Endometrium (tissue), 2 donors: Measurements from ENCODE around the gene OTUD4.
"Not testable (repeated sequence)": the region's sequence is repeated elsewhere in the genome, so short reads cannot be mapped to it uniquely, and the experiment has no call there.

Experiments used
- FAIRE-seq: peaks from 2 replicates; lab custom pipeline; 2012; peaks lifted over from hg19 to GRCh38; lab: Jason Lieb, UNC
- donor health status: control.
- donor health status: control.

Gene OTUD4, protein sequence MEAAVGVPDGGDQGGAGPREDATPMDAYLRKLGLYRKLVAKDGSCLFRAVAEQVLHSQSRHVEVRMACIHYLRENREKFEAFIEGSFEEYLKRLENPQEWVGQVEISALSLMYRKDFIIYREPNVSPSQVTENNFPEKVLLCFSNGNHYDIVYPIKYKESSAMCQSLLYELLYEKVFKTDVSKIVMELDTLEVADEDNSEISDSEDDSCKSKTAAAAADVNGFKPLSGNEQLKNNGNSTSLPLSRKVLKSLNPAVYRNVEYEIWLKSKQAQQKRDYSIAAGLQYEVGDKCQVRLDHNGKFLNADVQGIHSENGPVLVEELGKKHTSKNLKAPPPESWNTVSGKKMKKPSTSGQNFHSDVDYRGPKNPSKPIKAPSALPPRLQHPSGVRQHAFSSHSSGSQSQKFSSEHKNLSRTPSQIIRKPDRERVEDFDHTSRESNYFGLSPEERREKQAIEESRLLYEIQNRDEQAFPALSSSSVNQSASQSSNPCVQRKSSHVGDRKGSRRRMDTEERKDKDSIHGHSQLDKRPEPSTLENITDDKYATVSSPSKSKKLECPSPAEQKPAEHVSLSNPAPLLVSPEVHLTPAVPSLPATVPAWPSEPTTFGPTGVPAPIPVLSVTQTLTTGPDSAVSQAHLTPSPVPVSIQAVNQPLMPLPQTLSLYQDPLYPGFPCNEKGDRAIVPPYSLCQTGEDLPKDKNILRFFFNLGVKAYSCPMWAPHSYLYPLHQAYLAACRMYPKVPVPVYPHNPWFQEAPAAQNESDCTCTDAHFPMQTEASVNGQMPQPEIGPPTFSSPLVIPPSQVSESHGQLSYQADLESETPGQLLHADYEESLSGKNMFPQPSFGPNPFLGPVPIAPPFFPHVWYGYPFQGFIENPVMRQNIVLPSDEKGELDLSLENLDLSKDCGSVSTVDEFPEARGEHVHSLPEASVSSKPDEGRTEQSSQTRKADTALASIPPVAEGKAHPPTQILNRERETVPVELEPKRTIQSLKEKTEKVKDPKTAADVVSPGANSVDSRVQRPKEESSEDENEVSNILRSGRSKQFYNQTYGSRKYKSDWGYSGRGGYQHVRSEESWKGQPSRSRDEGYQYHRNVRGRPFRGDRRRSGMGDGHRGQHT

DNA sequence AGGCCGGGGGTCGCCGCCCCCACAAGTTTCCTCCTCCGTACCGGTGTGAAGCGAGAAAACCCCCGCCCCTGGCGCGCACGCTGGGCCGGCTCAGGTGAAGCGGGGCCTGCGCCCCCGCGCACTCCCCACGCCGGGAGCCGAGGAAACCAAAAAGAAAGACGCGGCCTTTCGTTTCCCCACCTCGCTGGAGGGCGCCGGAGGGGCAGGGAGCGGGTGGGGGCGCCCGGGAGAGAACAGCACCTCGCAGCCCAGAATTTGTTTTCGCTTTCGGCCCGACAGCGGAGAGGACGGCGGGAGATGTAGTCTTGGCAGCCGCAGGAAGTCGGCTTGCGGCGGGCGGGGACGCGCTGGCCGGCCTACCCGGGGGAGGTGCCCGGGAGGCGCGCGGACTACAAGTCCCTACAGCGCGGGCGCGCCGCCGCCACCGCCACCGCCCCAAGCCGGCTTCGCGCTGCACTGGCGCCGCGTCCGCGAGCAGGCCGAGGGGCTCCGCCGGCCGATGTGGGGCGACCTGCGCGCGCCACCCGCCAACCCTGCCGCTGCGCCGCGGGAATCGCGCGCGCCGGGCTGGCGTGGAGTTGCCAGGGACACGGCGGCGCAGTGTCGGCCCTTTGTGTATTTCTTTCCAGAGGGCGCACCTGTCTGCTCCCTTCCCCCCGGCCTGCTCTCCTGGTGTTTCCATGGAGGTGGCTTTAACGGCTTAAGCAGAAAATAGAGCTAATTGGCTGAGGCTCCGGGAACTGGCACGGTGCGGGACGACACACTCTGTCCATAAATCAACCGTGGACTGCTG is at the start of gene OTUD4:
Gene OTUD4, minus strand, starts transcription at position 292 of the 793 bp plus-strand sequence. CDS start 616 bp downstream, outside the sequence.
- no peak for FAIRE-seq

DNA sequence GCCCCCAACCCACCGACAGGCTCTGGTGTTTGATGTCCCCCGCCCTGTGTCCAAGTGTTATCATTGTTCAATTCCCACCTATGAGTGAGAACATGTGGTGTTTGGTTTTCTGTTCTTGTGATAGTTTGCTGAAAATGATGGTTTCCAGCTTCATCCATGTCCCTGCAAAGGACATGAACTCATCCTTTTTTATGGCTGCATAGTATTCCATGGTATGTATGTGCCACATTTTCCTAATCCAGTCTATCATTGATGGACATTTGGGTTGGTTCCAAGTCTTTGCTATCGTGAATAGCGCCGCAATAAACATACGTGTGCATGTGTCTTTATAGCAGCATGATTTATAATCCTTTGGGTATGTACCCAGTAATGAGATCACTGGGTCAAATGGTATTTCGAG is 42.8 kb upstream of the OTUD4 start:
- not testable (repeated sequence) for FAIRE-seq

DNA sequence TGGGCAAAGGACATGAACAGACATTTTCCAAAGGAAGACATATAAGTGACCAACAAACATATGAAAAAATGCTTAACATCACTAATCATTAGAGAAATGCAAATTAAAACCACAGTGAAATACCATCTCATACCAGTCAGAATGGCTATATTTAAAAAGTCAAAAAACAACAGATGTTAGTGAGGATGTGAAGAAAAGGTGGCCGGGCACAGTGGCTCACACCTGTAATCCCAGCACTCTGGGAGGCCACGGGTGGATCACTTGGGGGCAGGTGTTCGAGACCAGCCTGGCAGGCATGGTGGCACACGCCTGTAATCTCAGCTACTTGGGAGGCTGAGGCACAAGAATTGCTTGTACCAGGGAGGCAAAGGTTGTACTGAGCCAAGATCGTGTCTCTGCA is 41.1 kb upstream of the OTUD4 start:
- not testable (repeated sequence) for FAIRE-seq

DNA sequence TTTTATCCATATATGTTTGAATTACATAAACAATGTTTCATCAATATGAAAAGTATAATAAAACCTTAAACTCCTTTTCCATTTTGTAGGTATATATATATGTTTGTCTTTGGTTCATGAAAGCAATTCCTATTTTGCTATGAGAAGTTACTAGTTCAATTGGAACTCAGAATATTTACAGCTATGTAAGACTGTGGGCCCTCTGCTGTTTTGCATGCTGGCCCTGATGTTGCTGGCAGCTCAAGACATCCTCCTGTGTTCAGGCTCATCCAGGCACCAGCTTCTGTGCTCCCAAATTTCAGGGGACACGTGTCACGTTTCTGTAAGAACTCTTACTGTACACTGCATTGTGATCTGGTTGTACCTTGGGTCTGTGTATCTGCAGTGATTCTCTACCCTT is 38.7 kb upstream of the OTUD4 start:
- FAIRE-seq, result no peak

DNA sequence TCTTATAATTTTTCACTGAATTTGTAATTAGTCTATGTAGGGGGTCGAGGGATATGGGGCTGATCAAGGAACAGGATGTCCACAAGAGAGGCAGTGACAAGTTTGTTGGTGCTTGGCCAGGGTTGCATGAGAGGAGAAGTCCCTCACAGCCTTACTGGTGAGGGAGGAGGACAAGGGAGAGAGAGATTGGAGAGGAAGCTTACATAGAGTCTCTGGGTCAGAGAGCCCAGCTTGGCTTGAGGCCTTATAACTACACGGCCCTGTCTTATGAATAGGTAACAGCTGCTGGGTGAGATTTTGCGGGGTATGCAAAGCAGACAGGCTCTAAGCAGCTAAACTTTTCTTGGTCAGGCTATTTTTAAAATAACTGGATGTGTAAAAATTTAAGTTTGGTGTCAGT is 37.9 kb upstream of the OTUD4 start:
- FAIRE-seq, result no peak

DNA sequence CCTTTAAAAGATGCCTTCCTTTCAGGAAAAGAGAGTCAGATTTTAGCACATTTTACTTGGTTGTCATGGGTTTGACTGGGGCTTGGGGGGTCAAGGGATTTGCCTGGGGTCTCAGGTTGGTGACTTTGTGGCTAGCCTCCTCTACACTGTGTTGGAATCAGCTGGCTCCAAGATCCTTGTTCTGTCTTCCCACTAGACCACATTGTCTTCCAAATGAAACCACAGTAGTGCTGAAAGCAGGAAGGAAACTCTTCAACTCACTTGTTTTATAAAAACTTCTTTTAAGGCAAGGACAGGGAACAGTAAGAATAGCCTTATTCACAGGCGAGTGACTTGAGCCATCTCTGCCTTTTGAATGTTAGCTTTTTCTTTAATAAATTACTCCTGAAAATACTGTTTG is 37.0 kb upstream of the OTUD4 start:
- FAIRE-seq, result no peak

DNA sequence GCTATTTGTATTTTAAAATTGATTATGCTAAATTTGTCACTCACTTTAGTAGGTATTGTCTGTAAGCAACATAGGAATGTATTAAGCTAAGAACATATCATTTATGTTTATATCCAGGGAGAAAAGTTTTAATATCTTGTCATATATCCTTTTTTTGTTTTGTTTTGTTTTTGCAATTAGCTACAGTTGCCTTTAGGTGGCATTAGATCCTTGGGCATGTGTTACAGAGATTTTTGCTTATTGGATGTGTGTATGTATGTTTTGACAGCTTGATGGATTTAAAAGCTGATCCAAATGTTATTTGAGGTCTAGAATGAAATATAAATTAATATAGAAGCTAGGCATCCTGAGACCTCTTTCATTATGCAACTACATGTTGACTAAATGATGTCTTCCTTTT is 36.1 kb upstream of the OTUD4 start:
- peak; percentile 88 for FAIRE-seq

DNA sequence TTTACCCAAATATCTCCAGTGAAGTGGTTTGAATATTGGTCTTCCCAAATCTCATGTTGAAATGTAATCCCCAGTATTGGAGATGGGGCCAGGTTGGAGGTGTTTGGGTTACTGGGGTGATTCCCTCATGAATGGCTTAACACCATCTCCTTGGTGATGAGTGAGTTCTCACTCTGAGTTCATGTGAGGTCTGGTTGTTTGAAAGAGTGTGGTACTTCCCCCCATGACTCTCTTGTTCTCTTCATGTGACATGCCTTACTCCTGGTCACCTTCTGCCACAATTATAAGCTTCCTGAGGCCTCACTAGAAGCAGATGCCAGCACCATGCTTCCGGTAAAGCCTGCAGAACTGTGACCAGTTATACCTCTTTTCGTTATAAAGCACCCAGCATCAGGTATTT is 32.9 kb upstream of the OTUD4 start:
- FAIRE-seq, result no peak

DNA sequence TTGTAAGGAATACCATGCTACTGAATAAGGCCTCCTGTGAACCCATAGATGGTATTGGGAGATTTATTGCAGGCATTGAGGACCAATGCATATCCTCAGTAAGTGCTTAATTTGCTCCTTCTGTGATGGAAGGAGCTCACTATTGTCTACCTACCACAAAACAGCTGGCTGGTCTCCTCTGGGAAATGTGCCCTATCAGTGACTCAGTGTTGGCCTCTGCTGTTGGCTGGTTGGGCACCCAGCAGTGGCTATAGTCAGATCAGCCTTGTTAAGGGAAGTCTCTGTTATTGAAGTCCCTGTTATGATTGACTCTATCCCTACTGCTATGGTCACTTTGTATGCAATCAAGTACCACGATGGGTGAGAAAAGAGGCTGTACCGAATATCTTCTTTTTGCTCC is 27.5 kb upstream of the OTUD4 start:
- FAIRE-seq, result no peak

DNA sequence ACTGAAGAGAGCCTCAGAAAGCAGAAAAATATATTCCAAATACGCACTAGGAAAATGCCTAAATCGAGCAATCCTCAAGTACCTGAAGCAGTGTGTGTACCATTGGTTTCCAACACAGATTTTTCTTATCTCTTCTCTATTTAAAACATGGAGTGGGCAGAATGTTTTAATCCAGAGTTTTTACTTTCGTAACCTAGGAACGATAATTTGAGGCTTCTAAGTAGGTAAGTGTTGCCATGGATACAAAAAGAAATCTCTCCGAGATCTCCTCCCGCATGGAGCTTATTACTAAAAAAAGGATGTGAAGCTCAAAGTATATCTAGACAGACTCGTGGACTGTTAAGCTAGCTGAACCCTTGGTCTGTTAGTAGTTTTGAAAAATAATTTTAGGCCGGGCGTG is 23.0 kb upstream of the OTUD4 start:
- no peak for FAIRE-seq

DNA sequence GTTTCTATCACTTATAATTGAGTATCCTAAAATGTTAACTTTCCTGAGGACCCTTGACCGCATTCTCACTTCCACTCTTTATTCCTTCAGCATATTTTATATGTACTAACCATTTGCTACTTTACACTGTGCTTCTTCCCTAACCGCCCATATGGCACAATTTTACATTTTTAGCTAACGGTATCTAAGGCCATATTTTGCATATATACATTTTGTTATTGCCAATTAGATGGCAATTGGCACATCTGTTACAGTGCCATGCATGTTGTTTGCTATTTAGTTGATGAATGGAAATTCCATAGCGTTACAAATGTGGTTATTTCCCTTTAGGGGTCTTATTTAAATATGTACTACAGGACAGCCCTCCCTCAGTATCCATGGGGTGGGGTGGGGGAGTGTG is 20.0 kb upstream of the OTUD4 start:
- FAIRE-seq, result no peak

DNA sequence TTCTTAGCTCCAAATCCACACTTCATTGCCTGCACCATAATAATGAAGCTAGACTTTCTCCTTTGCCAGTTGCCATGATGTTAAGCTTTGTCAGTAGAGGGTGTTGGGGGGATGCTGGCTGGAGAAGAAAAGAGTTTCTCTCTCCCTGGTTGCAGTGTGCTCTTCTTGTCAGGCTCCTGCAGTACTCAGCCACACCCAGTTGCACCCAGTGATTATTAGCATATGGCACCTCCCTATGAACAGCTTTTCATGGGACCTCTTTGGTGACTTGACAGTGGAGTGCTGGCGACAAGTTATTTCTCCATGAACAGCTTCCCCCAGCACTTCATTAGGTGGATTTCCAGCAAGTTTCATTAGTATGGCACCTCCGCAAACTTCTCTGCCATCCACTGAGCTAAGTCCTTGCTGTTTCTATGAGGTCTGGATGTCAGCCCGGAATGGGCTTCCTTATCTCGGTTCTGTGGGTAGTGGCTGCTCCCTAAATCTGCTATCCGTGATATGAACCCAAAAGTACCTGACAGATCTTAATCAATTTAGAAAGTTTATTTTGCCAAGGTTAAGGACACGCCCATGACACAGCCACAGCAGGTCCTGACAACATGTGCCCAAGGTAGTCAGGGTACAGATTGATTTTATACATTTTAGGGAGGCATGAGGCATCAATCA is 18.8 kb upstream of the OTUD4 start:
- FAIRE-seq, result no peak

DNA sequence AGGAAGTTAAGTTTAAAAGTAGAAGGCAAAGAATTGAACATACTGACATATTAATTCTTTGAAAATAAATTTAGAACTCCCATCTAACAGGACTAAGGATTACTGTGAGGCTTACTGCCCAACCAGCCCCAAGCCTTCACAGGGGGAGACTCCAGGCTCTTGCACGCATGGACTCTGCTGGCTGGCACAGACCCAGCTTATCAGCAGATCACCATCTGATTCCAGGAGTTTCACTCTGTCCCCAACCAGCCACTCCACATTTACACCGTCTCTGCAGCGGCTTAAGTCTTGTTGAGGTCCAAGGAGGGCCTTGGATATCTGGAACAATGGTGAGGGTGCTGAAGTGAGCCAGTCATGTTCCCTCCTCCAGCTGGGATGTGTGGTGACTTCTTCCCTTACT is 16.4 kb upstream of the OTUD4 start:
- FAIRE-seq, result no peak

DNA sequence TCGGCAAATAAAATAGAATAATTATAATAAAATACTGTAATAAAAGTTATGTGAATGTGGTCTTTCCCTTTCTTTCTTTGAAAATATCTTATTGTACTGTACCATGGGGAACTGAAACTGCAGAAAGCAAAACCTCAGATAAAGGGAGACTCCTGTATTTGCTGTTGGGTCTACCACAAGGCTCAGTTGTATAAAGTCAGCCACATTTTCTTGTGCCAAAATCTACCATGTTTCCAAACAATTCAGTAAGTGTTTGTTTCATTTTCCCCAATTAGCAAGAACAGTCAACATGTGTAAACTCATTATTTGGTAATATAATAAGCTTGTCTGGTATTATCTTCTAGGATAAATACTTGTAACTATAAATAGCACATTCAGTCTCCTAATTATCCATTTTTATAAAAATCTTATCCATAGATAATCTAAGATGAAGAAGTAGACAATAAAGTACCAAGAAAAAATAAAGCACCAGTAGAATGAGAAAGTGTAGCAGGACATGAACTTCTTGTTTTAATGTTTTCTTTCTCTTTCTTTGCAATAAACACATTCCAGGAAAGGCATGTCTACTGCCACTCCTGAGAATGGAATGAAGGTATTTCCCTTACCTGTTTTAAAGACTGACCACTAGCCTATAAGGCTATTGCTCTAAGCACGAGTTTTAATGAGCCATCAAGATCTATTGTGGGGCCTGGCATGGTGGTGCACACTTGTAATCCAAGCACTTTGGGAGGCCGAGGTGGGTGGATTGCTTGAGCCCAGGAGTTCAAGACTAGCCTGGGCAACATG is 15.0 kb upstream of the OTUD4 start:
- no peak for FAIRE-seq

DNA sequence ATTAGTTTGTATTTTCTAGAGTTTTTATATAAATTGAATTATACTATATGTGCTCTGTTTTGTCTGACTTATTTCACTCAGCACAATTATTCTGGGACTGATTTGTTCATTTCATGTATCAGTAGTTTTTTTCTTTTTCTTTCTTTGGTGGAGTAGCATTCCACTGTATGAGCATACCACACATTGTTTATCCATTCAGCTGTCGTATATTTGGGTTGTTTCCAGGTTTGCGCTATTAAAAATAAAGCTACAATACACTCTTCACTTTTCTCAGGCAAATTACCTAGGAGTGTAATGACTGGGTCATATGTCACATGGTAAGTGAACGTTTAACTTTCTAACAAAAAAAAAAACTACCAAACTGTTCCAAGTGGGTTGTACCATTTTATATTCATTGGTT is 9.6 kb upstream of the OTUD4 start:
- FAIRE-seq, result no peak

DNA sequence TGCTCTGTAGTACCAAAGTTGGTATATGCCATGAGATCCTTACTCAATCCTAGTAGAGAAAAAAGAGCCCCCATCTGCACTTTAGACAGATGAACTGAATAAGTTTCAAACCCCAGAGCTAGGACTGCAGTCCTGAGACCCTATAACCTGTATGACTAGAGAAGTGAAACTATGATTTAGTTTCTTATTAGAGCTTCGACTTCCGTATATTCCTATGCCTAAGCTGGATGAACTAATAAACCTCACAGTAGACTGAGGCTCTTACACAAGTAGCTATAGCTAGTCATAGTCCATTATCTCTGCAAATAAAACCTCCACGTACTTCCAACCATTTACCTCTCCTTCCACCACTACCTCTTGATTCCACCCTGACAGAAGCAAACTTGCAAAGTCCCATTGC is 6.3 kb upstream of the OTUD4 start:
- FAIRE-seq, result no peak

DNA sequence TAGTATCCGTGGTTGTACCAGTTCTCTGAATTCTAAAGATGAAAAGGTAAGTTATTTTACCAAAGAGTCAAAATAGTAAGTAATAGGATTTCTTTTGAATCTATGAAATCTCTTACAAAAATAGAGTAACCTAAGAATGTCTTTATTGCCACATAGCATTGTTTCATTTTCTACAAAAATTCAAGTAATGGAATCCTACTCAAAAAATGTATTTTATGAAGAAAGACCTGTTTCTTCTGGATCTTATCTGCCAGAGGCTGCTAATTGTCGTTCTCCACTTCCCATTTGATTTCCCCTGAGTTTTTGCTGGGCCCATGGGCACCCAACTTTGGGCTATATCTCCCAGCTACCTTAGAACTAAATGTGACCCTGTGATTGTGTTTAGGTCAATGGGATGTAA is 3.2 kb upstream of the OTUD4 start:
- FAIRE-seq, result no peak

DNA sequence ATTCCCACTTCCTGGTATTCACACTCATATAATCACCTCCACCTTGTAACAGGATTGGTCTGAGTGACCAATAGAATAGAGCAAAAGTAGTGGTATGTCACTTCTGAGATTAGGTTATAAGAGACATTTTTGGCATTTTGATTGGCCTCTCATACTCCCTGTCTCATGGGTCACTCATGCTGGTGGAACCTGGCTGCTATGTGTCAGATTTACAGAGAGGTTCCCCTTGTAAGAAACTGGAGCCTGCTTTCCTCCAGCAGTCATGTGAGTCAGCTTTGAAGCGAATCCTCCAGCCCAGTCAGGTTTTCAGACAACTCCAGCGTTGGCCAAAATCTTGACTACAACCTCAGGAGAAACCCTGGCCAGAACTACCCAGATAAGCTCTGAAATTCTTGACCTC is 2.6 kb upstream of the OTUD4 start:
- FAIRE-seq, result no peak

DNA sequence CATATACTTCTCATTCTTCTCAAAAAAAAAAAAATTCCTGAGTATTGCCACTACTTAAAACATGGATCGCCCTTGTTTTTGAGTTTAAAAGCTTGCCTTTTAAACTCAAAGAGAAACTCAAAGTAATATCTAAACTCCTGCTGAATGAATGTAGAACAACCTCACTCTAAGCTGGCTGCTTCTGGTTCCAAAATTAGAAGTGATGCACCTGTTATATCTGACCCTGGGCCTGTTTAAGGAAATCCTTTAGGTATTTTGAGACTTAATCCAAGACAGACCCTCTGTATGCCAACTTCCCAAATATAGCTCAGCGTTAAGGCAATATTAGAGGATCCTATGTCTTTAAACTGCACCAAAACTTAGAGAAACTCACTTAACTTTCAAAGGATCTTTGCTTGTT is 1.8 kb upstream of the OTUD4 start:
- no peak for FAIRE-seq

DNA sequence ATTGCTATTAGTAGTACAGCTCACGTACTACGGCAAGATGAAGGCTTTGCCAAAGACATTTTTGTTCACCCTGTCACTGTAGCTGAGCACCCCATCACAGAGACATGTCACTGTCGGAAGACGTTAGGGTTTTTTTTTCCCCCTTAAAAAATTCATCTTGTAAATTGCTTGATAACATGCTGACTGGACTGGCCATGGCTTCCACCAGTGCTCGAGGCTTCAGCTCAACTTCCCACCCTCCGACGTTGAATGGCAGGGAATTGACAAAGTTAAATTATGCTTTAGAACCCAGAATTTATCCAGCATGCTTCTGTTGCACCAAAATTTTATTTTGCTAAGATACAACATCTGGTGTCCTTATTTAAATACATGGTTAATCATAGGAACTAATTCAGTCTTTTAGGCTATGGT is 707 bp upstream of the OTUD4 start:
- FAIRE-seq, result no peak

DNA sequence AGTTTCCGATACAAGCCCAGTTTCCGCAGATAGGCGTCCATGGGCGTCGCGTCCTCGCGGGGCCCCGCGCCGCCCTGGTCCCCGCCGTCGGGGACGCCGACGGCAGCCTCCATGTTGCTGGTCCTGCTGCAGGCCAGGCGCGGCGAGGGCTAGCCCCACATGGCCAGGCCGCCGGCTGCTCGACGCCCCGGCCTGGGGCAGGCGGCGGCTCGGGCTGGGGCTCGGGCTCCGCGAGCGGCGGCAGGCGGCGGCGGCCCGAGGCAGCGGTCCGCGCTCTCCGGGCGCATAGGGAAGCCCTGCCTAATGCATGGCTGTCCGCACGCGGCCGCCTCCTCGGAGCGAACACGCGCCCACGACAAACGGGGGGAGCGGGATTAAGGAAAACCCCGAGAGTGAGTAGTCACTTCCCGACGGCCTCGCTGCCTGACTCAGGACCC is 510 bp downstream of the OTUD4 start:
- not testable (repeated sequence) for FAIRE-seq
